ENCODE results near the gene OLR1.
"Not testable (repeated sequence)": the region's sequence is repeated elsewhere in the genome, so short reads cannot be mapped to it uniquely, and the experiment has no call there.

OLR1 gene
- total RNA-seq, result 0 to 0.67 (median 0.06) reads per million in 9 experiments

DNA sequence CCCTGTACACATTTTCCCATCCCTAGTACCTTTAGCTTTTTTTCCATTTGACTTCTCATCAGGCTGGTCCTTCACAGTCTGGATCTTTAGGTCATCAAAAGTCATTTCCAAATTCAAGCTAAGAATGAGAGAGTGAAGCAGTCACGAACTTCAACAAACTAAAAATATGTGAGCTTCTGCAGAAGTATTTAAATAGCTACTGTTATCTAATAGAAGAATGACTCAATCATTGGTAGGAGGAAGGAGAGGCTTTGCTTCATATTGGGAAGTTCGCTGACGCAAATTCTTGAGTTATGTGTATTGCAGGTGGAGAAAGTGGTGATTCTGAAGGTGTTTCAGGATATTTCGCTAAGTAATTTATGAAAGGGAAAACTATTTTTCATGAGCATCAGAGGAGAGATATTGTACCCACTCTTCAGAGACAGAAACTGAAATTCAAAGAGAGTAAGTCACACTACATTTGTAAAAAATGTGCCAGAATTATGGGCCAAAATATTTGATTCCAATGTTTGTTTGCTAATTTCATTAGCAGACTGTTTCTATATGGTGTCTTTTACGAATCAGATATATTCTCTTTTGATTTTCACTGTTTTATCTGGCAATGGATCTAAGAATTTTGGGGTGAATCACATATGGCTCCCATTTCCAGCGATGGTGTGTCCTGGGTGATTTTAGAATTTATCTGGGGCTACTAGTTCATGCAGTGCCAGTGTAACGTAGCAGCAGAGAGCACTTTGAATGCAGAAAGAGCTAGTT is at the start of gene OLR1:
Gene OLR1, minus strand, starts transcription at position 160 of the 756 bp plus-strand sequence. Its CDS starts 55 bp downstream, at position 105.
- no peaks in the 10 kb centered on the region for H3K36me3 Mint-ChIP-seq (ENCODE audit: insufficient read depth)
- ATAC-seq (replicated peaks) (no peak), DNase-seq (no peak)
- peaks cover 33 to 41% of the 10 kb centered on the region in 2 donors for H3K27me3 Mint-ChIP-seq
- no peaks in the 10 kb centered on the region for H3K4me1 Mint-ChIP-seq (ENCODE audit: low read depth in 2 of 2)
- H3K9me3 Mint-ChIP-seq, result no peaks in the 10 kb centered on the region
- no peak within 1 kb of the TSS for H3K27ac Mint-ChIP-seq
- no peak within 1 kb of the TSS for H3K4me3 Mint-ChIP-seq

DNA sequence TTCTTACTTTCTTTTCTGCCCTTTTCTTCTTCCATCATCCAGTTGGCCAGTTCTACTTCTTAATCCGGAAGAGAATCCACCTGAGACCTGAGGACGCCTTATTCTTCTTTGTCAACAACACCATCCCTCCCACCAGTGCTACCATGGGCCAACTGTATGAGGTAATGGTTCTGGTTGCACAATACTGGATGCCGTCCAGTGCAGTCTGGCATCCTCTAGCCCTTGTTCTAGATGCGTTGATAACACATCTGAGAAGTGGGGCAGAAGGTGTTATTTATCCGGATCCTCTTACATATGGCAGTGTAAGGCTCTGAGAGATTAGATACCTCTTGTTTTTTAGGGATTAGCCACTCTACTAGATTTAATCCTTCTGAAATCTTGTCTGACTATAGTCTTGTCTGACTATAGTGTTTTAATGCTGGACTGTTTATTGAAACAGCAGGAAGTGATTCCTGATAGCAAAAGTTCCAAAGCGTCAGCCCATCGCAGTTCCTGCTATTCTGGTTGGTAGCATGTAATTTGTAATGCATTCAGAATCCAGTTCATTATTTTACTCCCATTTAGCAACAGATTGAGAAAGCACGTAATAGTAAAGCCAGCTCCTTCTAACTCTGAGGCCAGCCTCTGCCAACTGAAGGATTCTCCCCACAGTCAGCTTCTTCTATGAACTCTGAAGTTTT is 48.6 kb upstream of the OLR1 start:
- Mint-ChIP-seq H3K4me3 (no peak overlapping the region), H3K27me3 (no peaks in the 10 kb centered on the region), H3K4me1 (ENCODE audit: low read depth in 2 of 2) (peaks cover 5 to 10% of the 10 kb centered on the region in 2 donors), H3K27ac (peak overlapping the region in 1 of 2 donors; percentile 79), H3K9me3 (no peaks in the 10 kb centered on the region), H3K36me3 (ENCODE audit: insufficient read depth) (peaks cover 70% of the 10 kb centered on the region)
- ATAC-seq (replicated peaks) (no peak), DNase-seq (no peak)

DNA sequence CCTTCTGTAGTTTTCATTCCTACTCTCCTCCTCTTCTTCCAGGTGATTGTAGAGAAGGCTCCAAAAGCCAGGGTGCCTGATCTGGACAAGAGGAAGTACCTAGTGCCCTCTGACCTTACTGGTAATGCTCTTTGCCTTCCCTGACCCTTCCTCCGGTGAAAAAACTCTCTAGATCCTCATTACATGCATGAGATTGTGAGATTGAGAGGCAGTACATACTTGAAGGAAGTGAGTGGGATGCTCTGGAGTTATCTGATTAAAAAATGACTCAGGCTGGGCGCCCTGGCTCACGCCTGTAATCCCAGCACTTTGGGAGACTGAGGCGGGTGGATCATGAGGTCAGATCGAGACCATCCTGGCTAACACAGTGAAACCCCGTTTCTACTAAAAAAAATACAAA is 46.1 kb upstream of the OLR1 start:
- Mint-ChIP-seq H3K9me3 (no peaks in the 10 kb centered on the region), H3K4me1 (ENCODE audit: low read depth in 2 of 2) (peaks cover 16 to 26% of the 10 kb centered on the region in 2 donors), H3K36me3 (ENCODE audit: insufficient read depth) (peaks cover 91% of the 10 kb centered on the region), H3K27ac (no peak overlapping the region), H3K27me3 (no peaks in the 10 kb centered on the region), H3K4me3 (no peak overlapping the region)
- DNase-seq (no peak), ATAC-seq (replicated peaks) (no peak)

DNA sequence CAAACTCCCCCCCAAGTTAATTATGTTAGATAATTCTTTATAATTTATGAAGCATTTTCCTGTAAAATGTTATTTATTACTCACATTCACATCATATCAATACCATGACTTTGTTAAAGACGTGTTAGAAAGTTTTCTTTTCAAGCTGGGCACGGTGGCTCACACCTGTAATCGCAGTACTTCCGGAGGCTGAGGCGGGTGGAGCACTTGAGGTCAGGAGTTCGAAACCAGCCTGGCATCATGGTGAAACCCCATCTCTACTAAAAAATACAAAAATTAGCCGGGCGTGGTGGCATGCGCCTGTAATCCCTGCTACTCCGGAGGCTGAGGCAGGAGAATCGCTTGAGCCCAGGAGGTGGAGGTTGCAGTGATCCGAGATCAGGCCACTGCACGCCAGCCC is 44.0 kb upstream of the OLR1 start:
- H3K9me3 Mint-ChIP-seq; ATAC-seq (replicated peaks); H3K27me3 Mint-ChIP-seq: not testable (repeated sequence)
- peak overlapping the region; percentile 99 to 100 for H3K27ac Mint-ChIP-seq
- DNase-seq, result peak; percentile 41 to 48 (median 43)
- H3K4me3 Mint-ChIP-seq, result peak overlapping the region; percentile 92 to 95
- H3K4me1 Mint-ChIP-seq (ENCODE audit: low read depth in 2 of 2), result peaks cover 23 to 33% of the 10 kb centered on the region in 2 donors
- peaks cover 89% of the 10 kb centered on the region for H3K36me3 Mint-ChIP-seq (ENCODE audit: insufficient read depth)

DNA sequence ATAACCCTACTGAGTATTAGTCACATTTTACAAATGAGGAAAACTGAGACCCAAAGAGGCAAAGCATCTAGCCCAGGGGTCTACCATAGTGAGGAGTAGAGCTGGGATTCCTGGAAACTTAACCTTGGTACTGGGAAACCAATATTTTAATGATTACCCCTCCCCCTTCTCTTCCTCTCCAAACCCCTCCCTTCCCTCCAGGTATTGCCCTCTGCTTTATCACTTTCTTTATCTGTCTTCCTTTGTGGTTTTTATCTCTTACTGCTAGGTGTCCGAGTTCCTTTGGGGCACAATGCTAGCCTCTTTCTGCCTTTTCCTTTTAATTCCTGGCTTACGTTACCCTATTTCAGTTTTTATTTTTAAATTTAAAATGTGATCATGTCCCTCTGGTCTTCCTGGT is 43.5 kb upstream of the OLR1 start:
- Mint-ChIP-seq H3K27ac (peak overlapping the region; percentile 99 to 100), H3K4me3 (peak overlapping the region; percentile 92 to 95), H3K27me3 (no peaks in the 10 kb centered on the region), H3K9me3 (no peaks in the 10 kb centered on the region), H3K36me3 (ENCODE audit: insufficient read depth) (peaks cover 84% of the 10 kb centered on the region), H3K4me1 (ENCODE audit: low read depth in 2 of 2) (peaks cover 23 to 33% of the 10 kb centered on the region in 2 donors)
- DNase-seq, result no peak
- ATAC-seq (replicated peaks), result no peak

DNA sequence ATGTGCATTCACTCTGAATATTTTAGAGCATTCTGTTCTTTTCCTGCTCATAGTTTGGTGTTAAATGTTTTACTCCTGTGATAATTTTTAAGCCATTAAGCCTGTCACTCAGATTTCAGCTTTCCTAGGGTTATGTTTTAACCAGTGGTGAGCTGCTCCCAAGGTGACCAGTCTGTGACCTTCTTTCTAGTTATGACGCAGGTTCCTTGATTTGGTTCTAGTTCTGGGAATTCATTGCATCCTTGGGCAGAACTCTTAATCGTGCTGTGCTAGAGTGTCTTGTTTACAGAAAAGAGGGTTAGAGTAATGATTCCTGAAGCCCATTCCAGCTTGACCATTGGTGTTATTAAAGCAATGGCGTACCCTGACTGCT is 42.9 kb upstream of the OLR1 start:
- H3K9me3 Mint-ChIP-seq, result no peaks in the 10 kb centered on the region
- peaks cover 23 to 33% of the 10 kb centered on the region in 2 donors for H3K4me1 Mint-ChIP-seq (ENCODE audit: low read depth in 2 of 2)
- DNase-seq (no peak), ATAC-seq (replicated peaks) (no peak)
- H3K27me3 Mint-ChIP-seq, result no peaks in the 10 kb centered on the region
- peak overlapping the region; percentile 99 to 100 for H3K27ac Mint-ChIP-seq
- H3K36me3 Mint-ChIP-seq (ENCODE audit: insufficient read depth), result peaks cover 79% of the 10 kb centered on the region
- H3K4me3 Mint-ChIP-seq, result peak overlapping the region; percentile 92 to 95

DNA sequence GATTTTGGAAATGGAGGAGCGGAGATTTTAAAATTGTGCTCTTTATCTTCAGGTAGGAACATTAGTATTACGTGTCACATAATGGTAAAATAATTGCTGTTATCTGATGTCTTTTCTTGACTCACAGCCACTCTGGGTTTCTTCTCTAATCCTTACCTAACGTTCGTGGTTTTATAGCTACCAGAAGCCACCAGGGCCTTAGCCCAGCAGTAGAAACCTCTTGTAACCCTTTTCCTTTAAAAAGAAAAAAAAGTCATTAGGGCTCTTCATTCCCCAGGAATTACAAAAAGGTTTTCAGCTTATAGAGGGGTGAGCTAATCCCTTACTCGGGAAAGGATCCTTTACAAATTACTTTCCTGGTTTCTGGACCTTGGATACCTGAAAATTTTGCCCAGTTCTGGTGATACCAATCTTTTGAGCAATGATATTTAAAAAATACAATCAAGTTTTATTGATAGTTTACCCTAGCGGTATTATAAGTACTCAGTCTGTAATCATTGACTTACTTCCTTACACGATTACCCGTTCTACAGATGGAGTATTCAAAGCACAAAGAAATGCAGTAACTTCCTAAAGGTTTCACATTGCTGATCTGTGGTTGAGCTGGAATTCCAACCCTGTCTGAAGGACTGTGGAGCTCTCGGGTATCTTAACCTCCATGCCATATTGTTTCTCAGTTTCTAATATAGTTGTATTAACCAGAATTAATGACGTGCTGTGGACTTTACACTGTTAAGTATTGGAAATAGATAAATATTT is 42.4 kb upstream of the OLR1 start:
- ATAC-seq (replicated peaks) (no peak), DNase-seq (no peak)
- Mint-ChIP-seq H3K27me3 (no peaks in the 10 kb centered on the region), H3K4me3 (peak overlapping the region; percentile 92 to 95), H3K4me1 (ENCODE audit: low read depth in 2 of 2) (peaks cover 23 to 33% of the 10 kb centered on the region in 2 donors), H3K36me3 (ENCODE audit: insufficient read depth) (peaks cover 73% of the 10 kb centered on the region), H3K9me3 (no peaks in the 10 kb centered on the region), H3K27ac (peak overlapping the region; percentile 99 to 100)

DNA sequence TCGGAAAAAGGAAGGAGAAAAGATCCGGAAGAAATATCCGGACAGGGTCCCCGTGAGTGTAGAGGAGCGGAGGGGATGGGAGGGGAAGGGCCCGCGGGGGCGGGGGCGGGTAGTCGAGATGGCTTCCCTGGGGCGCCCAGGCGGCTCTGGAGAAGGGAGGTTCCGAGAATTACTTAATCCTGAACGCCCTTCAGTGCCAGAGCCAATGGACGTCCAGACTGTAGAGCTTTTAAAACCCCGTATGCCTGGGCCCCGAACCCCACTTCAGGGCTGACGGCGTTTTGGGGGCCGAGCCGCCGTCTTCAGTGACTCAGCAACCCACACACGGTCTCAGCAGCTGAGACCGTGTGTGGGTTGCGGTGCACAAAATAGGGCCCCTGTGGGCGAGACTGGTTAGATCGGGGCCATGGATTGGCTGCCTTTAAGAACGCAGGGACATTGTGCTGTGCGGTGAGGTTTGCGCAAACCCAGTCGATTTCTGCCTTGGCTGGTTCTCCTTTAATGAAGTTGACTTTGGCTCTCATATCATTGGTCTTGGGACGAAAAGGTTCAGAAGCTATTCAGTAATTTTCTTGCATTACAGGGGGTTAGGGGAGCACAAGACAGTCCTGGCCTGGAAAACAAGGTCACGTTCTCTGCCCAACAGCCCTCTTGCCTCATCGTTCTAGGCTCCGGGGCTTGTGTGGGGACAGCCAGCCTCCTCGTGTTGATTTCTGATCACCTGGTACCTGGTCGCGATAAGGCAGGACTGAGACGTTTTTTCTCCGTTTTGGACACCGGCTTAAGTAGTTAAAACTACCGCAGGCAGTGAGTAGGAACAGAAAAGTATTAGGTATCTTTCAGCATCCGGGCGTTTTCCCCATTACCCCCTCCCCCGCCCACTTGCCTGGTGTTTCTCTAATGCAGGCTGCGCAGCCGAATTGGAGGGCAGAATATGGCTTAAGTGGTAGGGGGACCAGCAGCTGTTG is 41.5 kb upstream of the OLR1 start:
- peak overlapping the region; percentile 92 to 95 for H3K4me3 Mint-ChIP-seq
- H3K36me3 Mint-ChIP-seq (ENCODE audit: insufficient read depth), result peaks cover 69% of the 10 kb centered on the region
- peaks cover 23 to 33% of the 10 kb centered on the region in 2 donors for H3K4me1 Mint-ChIP-seq (ENCODE audit: low read depth in 2 of 2)
- DNase-seq (peak; percentile 83 to 86 (median 85)), ATAC-seq (replicated peaks) (peak; percentile 73)
- no peaks in the 10 kb centered on the region for H3K27me3 Mint-ChIP-seq
- H3K27ac Mint-ChIP-seq, result peak overlapping the region; percentile 99 to 100
- no peaks in the 10 kb centered on the region for H3K9me3 Mint-ChIP-seq

DNA sequence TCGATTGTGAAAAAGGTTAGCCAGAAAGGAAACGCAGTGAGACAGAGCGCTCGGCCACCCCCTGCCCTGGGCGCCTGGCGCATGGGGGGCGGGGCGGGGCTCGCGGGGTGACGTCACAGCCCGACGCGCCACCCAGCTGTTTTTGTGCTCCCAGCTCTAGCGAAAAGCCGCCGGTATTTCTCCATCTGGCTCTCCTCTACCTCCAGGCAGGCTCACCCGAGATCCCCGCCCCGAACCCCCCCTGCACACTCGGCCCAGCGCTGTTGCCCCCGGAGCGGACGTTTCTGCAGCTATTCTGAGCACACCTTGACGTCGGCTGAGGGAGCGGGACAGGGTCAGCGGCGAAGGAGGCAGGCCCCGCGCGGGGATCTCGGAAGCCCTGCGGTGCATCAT is 40.8 kb upstream of the OLR1 start, which contains the start of gene GABARAPL1:
Gene GABARAPL1, plus strand, starts transcription at position 139 of the 393 bp plus-strand sequence. Its CDS starts 253 bp downstream, at position 392.
- H3K27ac Mint-ChIP-seq, result peak within 1 kb of the TSS; percentile 99 to 100
- peaks cover 20 to 33% of the 10 kb centered on the region in 2 donors for H3K4me1 Mint-ChIP-seq (ENCODE audit: low read depth in 2 of 2)
- peaks cover 63% of the 10 kb centered on the region for H3K36me3 Mint-ChIP-seq (ENCODE audit: insufficient read depth)
- H3K9me3 Mint-ChIP-seq, result no peaks in the 10 kb centered on the region
- DNase-seq, result peak; percentile 78 to 83 (median 81)
- no peaks in the 10 kb centered on the region for H3K27me3 Mint-ChIP-seq
- peak; percentile 67 for ATAC-seq (replicated peaks)
- H3K4me3 Mint-ChIP-seq, result peak within 1 kb of the TSS; percentile 92 to 95

DNA sequence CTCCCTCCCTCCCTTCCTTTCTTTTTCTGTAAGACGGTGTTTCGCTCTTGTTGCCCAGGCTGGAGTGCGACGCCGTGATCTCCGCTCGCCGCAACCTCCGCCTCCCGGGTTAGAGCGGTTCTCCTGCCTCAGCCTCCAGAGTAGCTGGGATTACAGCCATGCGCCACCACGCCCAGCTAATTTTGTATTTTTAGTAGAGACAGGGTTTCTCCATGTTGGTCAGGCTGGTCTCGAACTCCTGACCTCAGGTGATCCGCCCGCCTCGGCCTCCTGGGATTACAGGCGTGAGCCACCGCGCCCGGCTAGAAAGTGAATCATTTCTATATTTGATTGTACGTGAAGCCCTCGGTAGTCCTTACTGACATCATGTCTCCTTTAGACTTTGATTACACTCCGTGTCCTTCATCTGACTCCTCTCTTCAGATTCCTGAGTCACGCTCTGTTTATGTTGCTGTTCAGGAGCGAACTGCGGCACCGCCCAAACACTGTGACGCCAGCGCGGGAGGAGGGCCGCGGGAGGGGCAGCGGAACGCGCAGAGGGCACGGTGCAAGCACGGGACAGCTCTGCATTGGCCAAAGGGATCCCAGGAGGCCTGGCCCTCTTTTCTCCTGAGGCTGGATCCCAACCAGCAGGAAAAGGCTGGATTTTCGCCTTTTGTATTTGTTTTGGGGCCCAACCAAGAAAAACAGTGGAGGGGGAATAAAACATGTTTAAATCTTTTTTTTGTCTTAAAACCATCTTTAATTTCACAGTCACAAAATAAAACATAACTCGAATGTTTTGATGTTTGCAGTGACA is 40.2 kb upstream of the OLR1 start:
- Mint-ChIP-seq H3K9me3 (no peaks in the 10 kb centered on the region), H3K36me3 (ENCODE audit: insufficient read depth) (peaks cover 57% of the 10 kb centered on the region), H3K27ac (peak overlapping the region; percentile 99 to 100), H3K4me3 (peak overlapping the region; percentile 92 to 95), H3K27me3 (no peaks in the 10 kb centered on the region), H3K4me1 (ENCODE audit: low read depth in 2 of 2) (peaks cover 20 to 33% of the 10 kb centered on the region in 2 donors)
- ATAC-seq (replicated peaks), result peak; percentile 60
- peak; percentile 82 to 90 (median 83) for DNase-seq

DNA sequence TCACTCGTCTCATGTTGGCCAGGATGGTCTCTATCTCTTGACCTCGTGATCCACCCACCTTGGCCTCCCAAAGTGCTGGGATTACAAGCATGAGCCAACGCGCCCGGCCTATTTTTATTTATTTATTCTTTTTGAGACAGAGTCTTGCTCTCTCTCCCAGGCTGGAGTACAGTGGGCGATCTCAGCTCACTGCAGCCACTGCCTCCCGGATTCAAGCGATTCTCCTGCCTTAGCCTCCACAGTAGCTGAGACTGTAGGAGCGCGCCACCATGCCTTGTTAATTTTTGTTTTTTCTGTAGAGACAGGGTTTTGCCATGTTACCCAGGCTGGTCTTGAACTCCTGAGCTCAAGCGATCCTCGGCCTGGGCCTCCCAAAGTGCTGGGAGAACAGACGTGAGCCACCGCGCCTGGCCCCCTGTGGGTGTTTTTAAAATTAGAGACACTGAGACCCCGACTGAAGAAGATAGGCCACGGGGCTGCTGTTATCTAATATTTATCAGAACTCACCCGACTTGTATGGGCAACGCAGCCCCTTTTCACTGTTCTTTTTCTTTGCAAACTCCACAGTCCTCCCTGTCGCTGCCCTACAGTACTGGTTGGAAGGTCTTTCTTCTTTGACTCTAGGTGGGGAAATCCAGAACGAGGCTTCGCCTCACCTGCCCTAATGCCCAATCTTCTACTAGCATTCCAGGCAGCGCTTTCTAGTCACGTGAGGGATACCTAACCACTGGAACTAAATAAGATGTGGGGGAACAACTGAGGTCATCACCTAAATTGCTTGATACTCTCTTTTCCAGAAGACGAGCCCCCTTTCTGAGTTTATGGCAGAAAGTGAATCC is 39.4 kb upstream of the OLR1 start:
- ATAC-seq (replicated peaks), result no peak
- peaks cover 50% of the 10 kb centered on the region for H3K36me3 Mint-ChIP-seq (ENCODE audit: insufficient read depth)
- no peak overlapping the region for H3K4me3 Mint-ChIP-seq
- peaks cover 20 to 33% of the 10 kb centered on the region in 2 donors for H3K4me1 Mint-ChIP-seq (ENCODE audit: low read depth in 2 of 2)
- no peak for DNase-seq
- H3K27me3 Mint-ChIP-seq, result no peaks in the 10 kb centered on the region
- H3K9me3 Mint-ChIP-seq, result no peaks in the 10 kb centered on the region
- peak overlapping the region; percentile 99 to 100 for H3K27ac Mint-ChIP-seq
